Measurements from ENCODE around the gene FAM229A.
"Not testable (repeated sequence)": the region's sequence is repeated elsewhere in the genome, so short reads cannot be mapped to it uniquely, and the experiment has no call there.

The FAM229A gene

GRCh38 chr1:32376199-32376598 lies 13.9 kb upstream of the FAM229A start:
- no peak for DNase-seq

DNA sequence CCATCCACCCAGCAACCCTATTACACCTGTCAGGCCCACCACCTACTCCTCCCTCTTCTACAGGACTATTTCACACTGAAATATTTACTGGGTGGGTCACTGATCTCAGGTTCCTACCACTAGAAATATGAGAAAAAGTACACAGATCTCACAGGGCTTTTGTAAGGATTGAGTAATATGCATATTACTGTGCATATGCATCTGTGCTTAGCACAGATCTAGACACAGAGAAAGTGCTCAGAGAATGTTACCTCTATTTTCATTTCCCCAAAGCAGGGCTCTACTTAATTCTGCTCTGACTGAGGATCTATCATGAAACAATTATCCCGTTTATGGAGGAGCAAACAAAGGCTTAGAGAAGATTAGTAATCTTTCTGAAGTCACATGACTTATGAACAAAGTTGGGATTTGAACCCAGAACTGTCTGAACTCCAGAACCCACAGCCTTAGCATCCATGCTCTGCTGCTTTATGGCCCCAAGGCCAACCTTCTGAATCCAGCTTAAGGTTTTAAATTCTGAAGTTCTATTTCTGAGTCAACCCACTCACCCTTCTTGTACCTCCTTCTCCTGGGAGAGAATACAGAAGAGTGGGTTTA lies 11.8 kb upstream of the FAM229A start:
- DNase-seq = no peak

- peak; percentile 74 for DNase-seq
These were observed 10.0 kb upstream of the FAM229A start for GRCh38 chr1:32372149-32372756.

- DNase-seq = no peak
These were observed 5.8 kb upstream of the FAM229A start for GRCh38 chr1:32367912-32368635.

GRCh38 chr1:32365445-32365844 lies 3.2 kb upstream of the FAM229A start:
- no peak for DNase-seq

- DNase-seq = no peak
These were observed 2.6 kb upstream of the FAM229A start for GRCh38 chr1:32364836-32365235.

DNA sequence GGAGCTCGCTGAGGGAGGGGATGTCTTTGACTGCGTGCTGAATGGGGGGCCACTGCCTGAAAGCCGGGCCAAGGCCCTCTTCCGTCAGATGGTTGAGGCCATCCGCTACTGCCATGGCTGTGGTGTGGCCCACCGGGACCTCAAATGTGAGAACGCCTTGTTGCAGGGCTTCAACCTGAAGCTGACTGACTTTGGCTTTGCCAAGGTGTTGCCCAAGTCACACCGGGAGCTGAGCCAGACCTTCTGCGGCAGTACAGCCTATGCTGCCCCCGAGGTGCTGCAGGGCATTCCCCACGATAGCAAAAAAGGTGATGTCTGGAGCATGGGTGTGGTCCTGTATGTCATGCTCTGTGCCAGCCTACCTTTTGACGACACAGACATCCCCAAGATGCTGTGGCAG lies 1.4 kb upstream of the FAM229A start:
- no peak for DNase-seq

DNA sequence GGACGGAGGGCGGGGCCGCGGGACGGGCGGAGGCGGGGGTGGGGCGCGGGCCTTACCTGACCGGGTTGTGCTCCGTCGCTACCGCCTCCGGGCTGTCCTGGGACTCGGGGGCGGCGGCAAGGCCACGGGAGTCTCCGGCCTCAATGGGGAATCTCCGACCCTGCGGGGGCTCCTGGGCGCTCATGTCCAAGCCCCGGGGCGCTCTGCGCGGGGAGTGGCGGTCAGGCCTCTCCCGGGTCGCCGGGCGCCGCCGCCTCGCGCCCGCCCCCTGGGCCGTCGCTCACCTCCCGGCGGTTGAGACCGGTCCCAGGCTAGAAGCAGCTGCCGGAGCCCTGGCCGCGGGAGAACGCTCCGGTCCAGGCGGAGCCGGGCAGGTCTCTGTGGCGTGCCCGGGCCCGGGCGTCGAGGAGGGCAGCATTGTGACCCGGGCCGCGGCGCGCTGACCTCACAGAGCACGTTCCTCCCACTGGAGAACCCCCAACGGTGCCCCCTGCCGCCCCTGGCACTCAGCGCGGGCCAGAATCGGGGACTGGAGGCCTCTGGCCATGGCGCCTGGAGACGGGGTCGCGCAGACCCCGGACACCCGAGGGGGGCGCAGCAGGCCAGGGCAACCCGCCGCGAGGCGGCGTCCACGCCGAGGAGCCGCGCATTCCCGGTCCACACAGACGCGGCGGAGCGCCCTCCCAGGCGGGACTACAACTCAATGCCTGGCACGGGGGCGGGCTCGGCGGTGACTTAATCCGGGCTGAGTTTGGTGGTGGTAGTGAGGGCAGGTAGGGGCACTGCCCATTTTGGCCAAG lies 411 bp downstream of the FAM229A start:
- DNase-seq = peak; percentile 59

DNA sequence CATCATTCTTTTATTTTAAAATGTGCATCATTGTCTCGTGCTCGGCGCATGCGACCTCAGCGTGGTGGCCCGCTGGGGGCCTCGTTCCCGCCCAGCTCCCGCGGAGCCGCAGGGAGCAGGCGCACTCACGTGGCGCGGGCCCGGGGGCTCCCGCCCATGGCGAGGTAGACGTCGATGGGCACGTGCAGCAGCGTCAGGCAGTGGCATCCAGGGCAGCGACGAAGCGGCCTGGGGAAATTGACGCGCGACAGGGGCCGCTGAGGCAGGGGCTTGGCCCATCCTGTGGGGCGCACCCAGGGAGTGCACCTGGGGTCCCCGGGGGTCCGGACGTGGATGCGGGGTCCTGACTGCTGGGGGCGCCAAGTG lies 994 bp downstream of the FAM229A start:
- DNase-seq = no peak

DNA sequence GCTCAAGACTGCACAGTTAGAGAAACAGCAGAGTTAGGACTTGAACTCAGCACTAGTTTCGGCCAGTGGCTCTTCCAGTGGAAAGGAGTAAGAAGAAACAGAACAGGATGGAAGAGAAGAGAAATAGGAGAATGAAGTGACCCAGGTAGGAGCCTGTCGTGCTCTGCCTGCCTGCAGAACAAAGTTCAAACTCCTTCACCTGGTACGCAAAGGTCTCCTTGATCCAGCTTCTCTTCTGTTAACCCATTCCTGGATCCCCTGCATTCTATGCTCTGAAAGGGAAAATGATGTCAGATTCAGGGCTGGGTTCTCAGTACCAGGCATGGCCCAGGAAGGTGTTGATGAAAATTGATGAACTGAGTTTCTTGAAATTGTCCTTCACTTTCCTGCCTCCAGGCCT lies 3.9 kb downstream of the FAM229A start:
- no peak for DNase-seq

GRCh38 chr1:32357614-32358013 lies 4.7 kb downstream of the FAM229A start:
- DNase-seq = no peak

- no peak for DNase-seq
These were observed 5.8 kb downstream of the FAM229A start for GRCh38 chr1:32356478-32356877.

DNA sequence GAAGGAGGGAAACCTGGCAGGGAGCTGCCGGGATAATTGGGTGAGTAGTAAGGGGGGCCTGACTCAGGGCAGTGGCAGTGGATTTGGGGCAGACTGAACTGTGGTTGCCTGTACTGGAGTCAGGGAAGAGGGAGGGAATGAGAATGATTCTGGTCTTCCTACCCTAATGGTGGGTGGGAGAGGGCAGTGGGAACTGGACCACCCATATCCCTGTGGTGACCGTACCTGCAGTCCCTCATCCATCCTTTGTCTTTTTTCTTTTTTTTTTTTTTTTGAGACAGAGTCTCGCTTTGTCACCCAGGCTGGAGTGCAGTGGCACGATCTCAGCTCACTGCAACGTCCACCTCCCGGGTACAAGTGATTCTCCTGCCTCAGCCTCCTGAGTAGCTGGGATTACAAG lies 6.5 kb downstream of the FAM229A start:
- not testable (repeated sequence) for DNase-seq

DNA sequence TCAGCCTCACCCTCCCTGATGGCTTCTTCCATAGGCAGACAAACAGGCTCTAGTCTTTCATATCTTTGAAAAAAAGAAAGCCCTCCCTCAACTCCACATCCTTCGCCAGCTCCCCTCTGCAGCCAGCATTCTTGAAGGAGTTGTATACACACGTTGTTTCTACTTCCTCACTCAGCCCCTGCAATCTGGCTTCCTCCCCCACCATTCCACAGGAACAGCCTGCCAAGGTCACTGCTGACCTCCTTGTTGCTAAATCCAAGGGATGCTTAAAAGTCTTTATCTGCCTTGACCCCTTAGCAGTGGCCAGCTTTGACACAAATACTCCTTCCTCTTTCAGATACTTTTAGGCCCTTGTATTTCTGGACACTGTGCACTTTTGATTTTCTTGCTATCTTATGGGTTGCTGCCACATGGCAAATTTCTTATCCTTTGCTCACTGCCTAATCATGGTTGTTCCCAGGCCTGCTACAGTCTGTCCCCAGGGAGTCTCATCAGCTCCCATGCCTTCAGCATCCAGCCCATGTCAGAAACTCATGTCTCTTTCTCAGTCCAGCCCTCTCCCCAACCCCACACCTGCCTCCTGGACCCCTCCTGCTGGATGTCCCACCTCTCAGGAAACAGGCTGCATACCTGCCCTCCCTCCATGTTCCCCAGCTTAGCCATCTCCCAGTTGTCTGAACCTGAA lies 8.3 kb downstream of the FAM229A start:
- DNase-seq = no peak

- no peak for DNase-seq
These were observed 8.9 kb downstream of the FAM229A start for GRCh38 chr1:32353431-32353830.

DNA sequence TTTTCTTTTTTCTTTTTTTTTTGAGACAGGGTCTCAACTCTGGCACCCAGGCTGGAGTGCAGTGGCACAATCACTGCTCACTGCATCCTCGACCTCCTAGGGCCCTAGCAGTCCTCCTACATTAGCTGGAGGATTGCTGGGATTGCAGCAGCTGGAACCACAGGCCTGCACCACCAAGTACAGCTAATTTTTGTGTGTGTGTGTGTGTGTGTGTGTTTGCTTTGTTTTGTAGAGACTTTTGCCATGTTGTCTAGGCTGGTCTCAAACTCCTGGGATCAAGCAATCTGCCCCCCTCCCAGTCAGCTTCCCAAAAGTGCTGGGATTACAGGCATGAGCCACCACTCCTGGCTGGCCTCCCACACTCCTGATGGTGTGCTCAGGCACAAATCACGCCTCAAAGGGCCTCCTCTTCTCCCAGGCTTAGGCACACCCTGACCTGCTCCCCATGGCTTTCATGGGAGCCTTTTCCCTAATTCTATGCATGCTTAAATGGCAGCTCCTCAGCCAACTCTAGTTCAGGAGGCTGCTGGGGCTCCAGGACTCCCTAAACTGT lies 9.4 kb downstream of the FAM229A start:
- no peak for DNase-seq

GRCh38 chr1:32352239-32352745 lies 10.0 kb downstream of the FAM229A start:
- no peak for DNase-seq

DNA sequence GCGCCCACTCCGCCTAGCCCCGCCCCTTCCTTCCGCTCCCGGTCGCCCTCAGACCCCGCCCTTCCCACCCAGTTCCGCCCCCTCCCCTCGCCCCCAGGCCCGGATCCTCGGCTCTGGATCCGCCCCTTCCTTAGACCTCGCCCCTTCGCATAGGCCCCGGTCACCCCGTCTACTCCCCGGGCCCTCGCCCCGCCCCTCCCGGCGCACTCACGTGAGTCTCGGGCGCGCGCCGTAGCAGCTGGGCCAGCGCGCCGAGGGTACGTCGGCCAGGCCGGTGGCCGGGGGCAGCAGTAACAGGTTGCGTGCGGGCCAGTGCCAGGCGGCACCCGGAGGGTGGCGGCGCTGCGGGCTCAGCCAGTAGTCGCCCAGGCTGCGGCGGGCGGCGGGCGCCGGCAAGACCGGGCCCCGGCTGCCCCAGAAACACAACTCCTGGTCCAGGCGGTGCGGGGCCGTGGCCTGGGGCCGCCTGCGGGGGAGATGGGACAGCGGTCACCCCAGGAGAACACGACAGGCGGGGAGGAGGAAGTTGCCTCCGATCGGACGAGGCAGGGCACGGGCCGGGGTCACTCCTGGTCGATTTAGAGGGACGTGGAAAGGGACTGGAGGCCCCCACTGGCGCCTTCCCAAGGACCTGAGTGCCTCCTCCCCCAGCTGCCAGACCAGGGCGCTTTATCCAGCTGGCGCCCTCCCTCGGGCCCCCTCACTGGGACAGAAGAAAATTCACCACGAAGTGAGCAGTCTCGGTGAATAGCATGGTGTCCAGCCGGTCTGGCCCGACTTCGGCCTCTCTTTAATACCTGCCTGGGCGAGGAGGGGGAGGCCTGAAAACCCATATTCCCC lies 10.7 kb downstream of the FAM229A start:
- DNase-seq = peak; percentile 97

DNA sequence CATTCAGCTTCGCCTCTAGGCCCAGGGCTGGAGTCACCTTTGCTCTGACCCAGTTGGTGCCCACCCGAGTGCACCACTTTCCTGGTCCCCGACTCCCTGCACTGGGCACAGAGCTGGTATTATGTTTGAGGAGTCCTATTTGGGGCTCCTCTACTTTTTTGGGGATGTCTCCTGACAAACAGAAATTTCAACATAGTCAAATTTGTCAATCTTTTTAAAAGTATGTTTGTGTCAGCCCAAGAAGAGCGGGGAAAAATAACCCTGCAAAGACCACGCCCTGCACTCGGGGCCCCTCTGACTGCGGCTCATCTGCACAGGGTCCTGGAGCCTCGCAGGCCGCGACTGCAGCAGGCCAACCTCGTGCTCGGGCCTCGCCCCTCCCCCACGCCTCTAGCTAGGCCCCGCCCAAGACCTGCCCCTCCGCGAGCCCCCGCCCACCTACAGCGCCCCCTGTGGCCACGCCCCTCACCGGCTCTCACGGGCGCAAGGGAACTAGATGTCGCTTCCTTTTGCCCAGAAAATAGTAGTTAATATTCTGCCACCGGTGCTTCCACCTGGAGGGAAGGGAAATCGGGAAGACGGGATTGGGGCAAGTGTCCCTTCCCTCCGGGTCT lies 11.4 kb downstream of the FAM229A start:
- no peak for DNase-seq

GRCh38 chr1:32349211-32349708 lies 13.0 kb downstream of the FAM229A start:
- no peak for DNase-seq

Measured in CD4-positive, alpha-beta T cell treated with Interleukin-17A for 4 hours (primary cell).